GM18909 (cell line): Measurements from ENCODE around the gene ARHGAP29.

Experiments
- ATAC-seq: cut with Tn5 transposase; IDR thresholded peaks from one replicate; pipeline ENCODE4 v1.9.1; 2021; ENCODE audit warnings: mild to moderate bottlenecking; ENCODE audit not compliant: unreplicated experiment, poor library complexity

The ARHGAP29 gene

GRCh38 chr1:94260635-94261387, 23.4 kb upstream of the ARHGAP29 start:
- no peak for ATAC-seq

GRCh38 chr1:94259635-94260289, 22.4 kb upstream of the ARHGAP29 start:
- ATAC-seq = no peak

DNA sequence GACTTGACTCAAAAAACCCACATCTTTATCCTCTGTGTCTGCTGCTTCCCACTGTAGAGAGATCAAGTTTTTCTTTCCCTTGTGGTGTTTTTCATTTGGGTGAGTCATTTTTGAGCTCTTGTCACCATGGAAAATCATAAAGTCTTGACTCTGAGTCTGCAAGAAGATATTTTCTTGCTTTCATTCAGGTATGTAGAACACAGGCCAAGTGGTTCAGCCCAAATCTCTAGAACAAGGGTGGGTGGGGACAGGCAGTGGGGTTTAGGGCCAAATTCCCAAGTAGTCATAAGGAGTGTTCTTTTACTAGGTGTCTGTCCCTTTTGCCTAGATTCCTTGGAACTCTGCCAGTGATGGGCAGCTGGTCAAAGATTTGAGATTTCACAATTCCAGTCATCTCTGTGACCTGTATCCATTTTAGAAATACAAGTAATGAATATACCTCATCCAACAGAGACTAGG, 21.5 kb upstream of the ARHGAP29 start:
- no peak for ATAC-seq

GRCh38 chr1:94257444-94257843, 20.1 kb upstream of the ARHGAP29 start:
- ATAC-seq = no peak

DNA sequence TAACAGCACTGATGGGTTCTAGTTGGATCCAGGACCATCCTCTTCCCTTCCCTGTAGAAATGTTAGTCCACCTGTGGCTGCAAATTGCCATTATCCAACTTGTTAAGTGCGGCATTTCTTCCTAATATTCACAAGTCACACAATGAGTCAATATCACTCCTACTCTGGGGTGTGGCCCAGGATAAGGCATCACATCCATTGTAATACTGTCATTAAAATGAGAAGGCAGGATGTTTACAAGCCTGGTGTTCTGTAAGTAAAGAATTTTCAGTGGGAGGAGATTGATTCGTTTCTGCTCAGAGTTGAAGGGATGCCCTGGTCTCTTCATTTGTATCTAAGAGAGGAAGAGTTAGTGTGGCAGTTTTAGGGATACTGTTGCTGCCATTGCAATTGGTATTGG, 18.1 kb upstream of the ARHGAP29 start:
- ATAC-seq = no peak

DNA sequence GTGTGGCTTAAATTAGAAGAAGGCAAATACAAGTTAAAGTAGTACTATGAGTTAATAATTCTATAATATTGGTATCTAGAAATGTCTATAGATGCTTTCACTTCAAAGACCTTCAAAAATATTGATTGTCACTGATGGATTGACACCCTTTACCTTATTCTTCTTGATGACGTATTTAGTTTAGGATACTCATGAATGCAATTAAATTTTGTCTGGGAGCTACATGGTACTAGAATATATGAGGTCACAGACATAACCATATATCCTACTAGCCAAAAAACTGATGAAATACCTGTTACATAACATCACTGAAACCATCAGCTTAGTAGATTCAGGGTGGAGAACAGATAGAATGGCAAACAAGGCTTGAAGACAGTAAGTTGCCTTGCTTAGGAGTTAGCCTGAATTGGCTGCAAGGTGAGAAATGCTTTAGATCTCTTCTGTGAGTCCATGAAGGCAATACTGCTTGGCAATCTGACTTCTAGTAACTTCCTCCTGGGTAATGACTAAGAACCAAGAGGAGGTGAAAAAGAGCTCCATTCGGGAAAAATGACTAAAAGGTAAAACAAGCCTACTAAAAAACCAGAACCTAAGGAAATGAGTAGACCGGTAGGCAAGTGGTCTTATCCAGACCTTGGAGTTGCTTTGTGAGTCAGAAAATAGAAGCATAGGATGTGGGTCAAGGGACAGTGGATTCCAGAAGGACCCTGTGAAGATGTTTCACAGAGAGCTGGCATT, 16.9 kb upstream of the ARHGAP29 start:
- no peak for ATAC-seq

DNA sequence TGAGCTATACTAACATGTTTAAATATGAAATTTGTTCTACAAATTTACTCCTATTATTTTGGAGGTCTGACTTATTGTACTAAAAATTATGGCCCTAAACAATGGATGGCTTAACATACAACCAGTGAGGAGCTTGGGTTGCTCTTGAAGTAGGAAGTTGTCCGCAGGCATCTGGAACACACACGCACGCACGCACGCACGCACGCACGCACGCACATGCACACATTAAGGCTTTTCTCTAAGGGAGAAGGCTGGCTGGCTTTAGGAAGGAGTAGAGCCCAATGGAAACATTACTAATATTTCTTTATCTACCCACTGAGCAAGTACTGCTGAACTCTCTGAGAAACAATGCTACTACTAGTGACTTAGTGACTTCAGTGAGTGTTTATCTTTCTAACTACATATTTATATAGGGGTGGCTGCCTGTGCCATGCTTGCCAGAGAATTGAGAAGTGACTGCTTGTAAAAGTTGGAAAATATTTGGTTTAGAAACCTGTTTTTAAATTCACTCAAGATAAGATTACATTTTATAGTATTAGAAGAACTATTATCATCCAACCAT, 16.2 kb upstream of the ARHGAP29 start:
- ATAC-seq = no peak

GRCh38 chr1:94250341-94250740, 13.0 kb upstream of the ARHGAP29 start:
- ATAC-seq = no peak

DNA sequence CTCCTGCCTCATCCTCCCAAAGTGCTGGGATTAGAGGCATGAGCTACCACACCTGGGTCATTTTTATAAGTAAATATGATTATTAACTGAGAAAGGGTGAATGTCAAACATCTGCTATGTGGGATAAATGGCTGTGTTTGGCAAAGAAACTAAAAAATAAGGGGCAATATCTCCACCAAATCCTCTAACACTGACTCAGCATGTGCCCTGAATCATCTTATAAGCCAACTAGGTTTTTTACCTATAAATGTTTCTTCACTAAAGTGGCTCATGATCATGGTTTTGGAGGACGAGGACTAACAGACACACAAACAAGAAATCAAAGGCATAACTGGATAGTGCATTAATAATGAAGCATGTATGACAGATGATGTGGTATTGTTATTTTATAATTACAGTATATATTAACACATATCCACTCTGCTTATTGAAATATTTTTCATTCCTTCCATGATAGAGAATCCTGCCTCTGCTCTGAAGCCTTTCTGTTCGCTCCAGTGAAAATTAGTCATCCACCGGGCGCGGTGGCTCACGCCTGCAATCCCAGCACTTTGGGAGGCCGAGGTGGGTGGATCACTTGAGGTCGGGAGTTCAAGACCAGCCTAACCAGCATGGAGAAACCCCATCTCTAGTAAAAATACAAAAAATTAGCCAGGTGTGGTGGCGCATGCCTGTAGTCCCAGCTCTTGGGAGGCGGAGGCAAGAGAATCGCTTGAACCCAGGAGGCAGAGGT, 11.7 kb upstream of the ARHGAP29 start:
- no peak for ATAC-seq

- ATAC-seq = peak; percentile 92
Observed at GRCh38 chr1:94247138-94248094, 10.0 kb upstream of the ARHGAP29 start.

DNA sequence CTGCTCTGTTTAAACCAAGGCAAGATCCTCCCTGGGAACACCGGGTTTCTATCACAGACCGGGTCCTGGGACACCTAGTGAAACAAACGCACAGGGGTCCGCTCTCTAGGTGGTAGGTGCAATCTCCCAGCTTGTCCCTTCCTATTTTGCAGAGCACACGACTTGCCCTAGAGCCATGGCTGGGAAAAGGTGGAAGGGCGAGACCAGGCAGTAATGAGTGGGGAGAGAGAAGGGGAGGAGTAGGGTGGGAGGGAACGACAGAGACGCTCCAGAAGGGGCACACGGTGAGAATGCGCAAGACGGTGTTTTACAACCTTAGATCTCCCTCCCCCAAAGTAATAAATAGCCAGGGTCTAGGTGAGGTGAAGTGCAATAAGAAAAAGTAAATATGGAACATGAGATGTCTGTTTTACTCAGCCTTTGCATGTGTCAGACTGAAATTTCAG, 9.3 kb upstream of the ARHGAP29 start:
- ATAC-seq = no peak

DNA sequence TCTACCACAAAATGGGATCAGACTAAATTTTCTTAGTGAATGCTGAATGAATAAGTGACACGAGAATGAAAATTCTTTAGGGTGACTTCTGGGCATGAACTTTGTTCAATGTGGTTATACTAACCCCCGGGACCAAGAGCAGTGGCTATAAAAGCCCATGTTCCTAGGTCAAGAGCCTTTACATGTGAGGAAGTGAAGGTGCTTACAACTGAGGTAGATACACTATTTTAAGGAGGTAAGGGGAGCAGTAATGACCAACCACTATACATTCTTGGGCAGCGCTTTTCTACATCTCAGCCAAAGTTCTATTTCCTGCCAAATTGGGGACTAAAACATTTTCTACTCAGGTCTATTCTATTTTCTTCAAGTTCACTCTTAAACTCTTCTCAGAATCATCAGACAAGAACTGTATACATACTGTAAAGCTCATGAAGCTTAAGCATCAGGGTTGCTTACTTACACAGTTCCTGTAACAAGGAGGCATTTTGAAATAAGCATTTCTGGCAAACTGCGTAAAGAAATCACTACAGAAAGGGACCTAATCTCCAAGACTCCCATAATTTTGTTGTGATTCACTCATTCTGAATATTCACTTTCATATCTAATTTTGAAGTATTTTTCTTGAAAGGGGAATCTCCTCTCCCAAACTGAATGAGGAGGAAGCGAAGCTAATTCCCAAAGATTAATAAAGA, 8.5 kb upstream of the ARHGAP29 start:
- no peak for ATAC-seq

GRCh38 chr1:94244816-94245215, 7.4 kb upstream of the ARHGAP29 start:
- no peak for ATAC-seq

- ATAC-seq = no peak
Observed at GRCh38 chr1:94243665-94244064, 6.3 kb upstream of the ARHGAP29 start.

GRCh38 chr1:94240822-94241221, 3.4 kb upstream of the ARHGAP29 start:
- ATAC-seq = no peak

DNA sequence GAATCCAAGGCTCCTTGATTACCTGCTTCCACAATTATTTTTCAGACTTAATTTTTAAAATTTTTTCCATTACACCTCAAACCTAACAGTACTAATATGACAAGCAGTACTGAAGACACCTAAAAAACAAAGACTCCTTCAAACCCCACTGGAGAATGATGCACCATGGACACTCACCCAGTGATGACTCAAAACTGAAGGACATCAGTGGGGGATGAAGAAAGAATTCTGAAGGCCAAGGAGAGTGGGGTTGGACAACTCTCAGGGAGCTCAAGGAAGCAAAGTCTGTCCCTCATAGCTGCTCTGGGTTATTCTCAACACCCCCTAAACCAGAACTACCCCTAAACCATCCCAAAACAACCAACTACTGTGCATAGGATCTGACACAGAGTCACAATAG, 2.4 kb upstream of the ARHGAP29 start:
- ATAC-seq = no peak

GRCh38 chr1:94239051-94239450, 1.7 kb upstream of the ARHGAP29 start:
- ATAC-seq = no peak

GRCh38 chr1:94236630-94237290, 624 bp downstream of the ARHGAP29 start:
- ATAC-seq = peak; percentile 29
